ENCODE measurements around the gene DSP. TPM values are rescaled to one million over a fixed set of nuclear protein-coding genes. Genes with fewer than 3 reads are reported as not detected.

Gene DSP
- polyA plus RNA-seq, 1 donor from 2014 or later: 0.05 TPM

- no peaks in the 10 kb centered on the region for H4K20me1 ChIP-seq (ENCODE audit: insufficient read depth)
- no peaks in the 10 kb centered on the region for H3F3A ChIP-seq (ENCODE audit: insufficient read depth, low read length, poor library complexity, severe bottlenecking)
- H3K9ac ChIP-seq (ENCODE audit: low read length): no peak overlapping the region
- no peaks in the 10 kb centered on the region for H3K36me3 ChIP-seq (ENCODE audit: insufficient read depth, low read length)
- TF ChIP-seq MXI1 (conservative IDR thresholded peaks at IDR 0.05; ENCODE audit: poor library complexity, severe bottlenecking) (no peak), EP300 (conservative IDR thresholded peaks at IDR 0.05; ENCODE audit: poor library complexity, severe bottlenecking) (no peak), REST (IDR thresholded peaks at IDR 0.05; ENCODE audit: borderline replicate concordance) (no peak), RAD21 (conservative IDR thresholded peaks at IDR 0.05) (no peak), TAF1 (IDR thresholded peaks at IDR 0.05; ENCODE audit: low read depth) (no peak), POLR2AphosphoS5 (IDR thresholded peaks at IDR 0.05) (no peak), SMC3 (conservative IDR thresholded peaks at IDR 0.05; ENCODE audit: poor library complexity) (no peak), EZH2 (IDR thresholded peaks at IDR 0.05; ENCODE audit: borderline replicate concordance, insufficient read depth, low read length, poor library complexity, severe bottlenecking) (no peak)
- H3K79me2 ChIP-seq (replicated peaks; ENCODE audit: insufficient read depth, low read length): no peaks in the 10 kb centered on the region
- H3K27ac ChIP-seq (ENCODE audit: low read length): no peak overlapping the region
- no peaks in the 10 kb centered on the region for H3K9me3 ChIP-seq (ENCODE audit: low read length)
- H2AFZ ChIP-seq (ENCODE audit: low read depth, low read length): no peak overlapping the region
- no peaks in the 10 kb centered on the region for H3K27me3 ChIP-seq (ENCODE audit: insufficient read depth, low read depth, low read length)
- no peak overlapping the region for H3K4me2 ChIP-seq (ENCODE audit: low read length)
- H3K4me3 ChIP-seq (ENCODE audit: low read length): no peak overlapping the region
- H3K9me2 ChIP-seq (ENCODE audit: insufficient read depth, low read length): no peaks in the 10 kb centered on the region
These were observed 29.2 kb upstream of the DSP start for GRCh38 chr6:7512320-7512719.

GRCh38 chr6:7513529-7513928 is 27.9 kb upstream of the DSP start:
- H3F3A ChIP-seq (ENCODE audit: insufficient read depth, low read length, poor library complexity, severe bottlenecking): no peaks in the 10 kb centered on the region
- no peaks in the 10 kb centered on the region for H4K20me1 ChIP-seq (ENCODE audit: insufficient read depth)
- H3K4me2 ChIP-seq (ENCODE audit: low read length): no peak overlapping the region
- no peaks in the 10 kb centered on the region for H3K9me2 ChIP-seq (ENCODE audit: insufficient read depth, low read length)
- no peak overlapping the region for H3K4me3 ChIP-seq (ENCODE audit: low read length)
- no peak overlapping the region for H2AFZ ChIP-seq (ENCODE audit: low read depth, low read length)
- no peak overlapping the region for H3K27ac ChIP-seq (ENCODE audit: low read length)
- TF ChIP-seq TAF1 (IDR thresholded peaks at IDR 0.05; ENCODE audit: low read depth) (no peak), POLR2AphosphoS5 (IDR thresholded peaks at IDR 0.05) (no peak), RAD21 (conservative IDR thresholded peaks at IDR 0.05) (no peak)
- no peaks in the 10 kb centered on the region for H3K9me3 ChIP-seq (ENCODE audit: low read length)
- no peaks in the 10 kb centered on the region for H3K36me3 ChIP-seq (ENCODE audit: insufficient read depth, low read length)
- no peaks in the 10 kb centered on the region for H3K79me2 ChIP-seq (replicated peaks; ENCODE audit: insufficient read depth, low read length)
- H3K27me3 ChIP-seq (ENCODE audit: insufficient read depth, low read depth, low read length): no peaks in the 10 kb centered on the region
- H3K9ac ChIP-seq (ENCODE audit: low read length): no peak overlapping the region

GRCh38 chr6:7515363-7515762 is 26.1 kb upstream of the DSP start:
- TF ChIP-seq MXI1 (conservative IDR thresholded peaks at IDR 0.05; ENCODE audit: poor library complexity, severe bottlenecking) (no peak), TAF1 (IDR thresholded peaks at IDR 0.05; ENCODE audit: low read depth) (no peak), REST (IDR thresholded peaks at IDR 0.05; ENCODE audit: borderline replicate concordance) (no peak), EP300 (conservative IDR thresholded peaks at IDR 0.05; ENCODE audit: poor library complexity, severe bottlenecking) (no peak), SMC3 (conservative IDR thresholded peaks at IDR 0.05; ENCODE audit: poor library complexity) (no peak), EZH2 (IDR thresholded peaks at IDR 0.05; ENCODE audit: borderline replicate concordance, insufficient read depth, low read length, poor library complexity, severe bottlenecking) (no peak), RAD21 (conservative IDR thresholded peaks at IDR 0.05) (no peak), POLR2AphosphoS5 (IDR thresholded peaks at IDR 0.05) (no peak), CTCF (IDR thresholded peaks at IDR 0.05; ENCODE audit: poor library complexity, severe bottlenecking) (no peak)
- Histone ChIP-seq H3K9me3 (ENCODE audit: low read length) (no peaks in the 10 kb centered on the region), H2AFZ (ENCODE audit: low read depth, low read length) (no peak overlapping the region), H3K79me2 (replicated peaks; ENCODE audit: insufficient read depth, low read length) (no peaks in the 10 kb centered on the region), H4K20me1 (ENCODE audit: insufficient read depth) (no peaks in the 10 kb centered on the region), H3F3A (ENCODE audit: insufficient read depth, low read length, poor library complexity, severe bottlenecking) (no peaks in the 10 kb centered on the region), H3K9ac (ENCODE audit: low read length) (no peak overlapping the region), H3K27ac (ENCODE audit: low read length) (no peak overlapping the region), H3K4me2 (ENCODE audit: low read length) (no peak overlapping the region), H3K36me3 (ENCODE audit: insufficient read depth, low read length) (no peaks in the 10 kb centered on the region), H3K27me3 (ENCODE audit: insufficient read depth, low read depth, low read length) (no peaks in the 10 kb centered on the region), H3K9me2 (ENCODE audit: insufficient read depth, low read length) (no peaks in the 10 kb centered on the region), H3K4me3 (ENCODE audit: low read length) (no peak overlapping the region)

All from neural cell (in vitro differentiated cells).